ENCODE data around the gene PLCL2. TPM values are rescaled to one million over a fixed set of nuclear protein-coding genes. Genes with fewer than 3 reads are reported as not detected.

Gene PLCL2
- total and polyA plus RNA-seq, 12 donors = 4.5 to 44.0 (median 27.1) TPM

GRCh38 chr3:17065315-17065714 is 180.6 kb downstream of the PLCL2 start:
- Histone ChIP-seq H3K27me3 (no peaks in the 10 kb centered on the region), H3K4me3 (no peak overlapping the region), H3K9me3 (replicated peaks in 1 of 3) (no peaks in the 10 kb centered on the region), H3K27ac (no peak overlapping the region), H3K4me1 (replicated peaks in 1 of 2) (no peaks in the 10 kb centered on the region), H3K36me3 (replicated peaks in 1 of 2) (peaks cover 0 to 6% of the 10 kb centered on the region in 2 donors)
- intact Hi-C loops (cut with DNase I) = no loop called here
- no peak for TF ChIP-seq POLR2A (IDR thresholded peaks at IDR 0.05)
- TF ChIP-seq, protein P1, sequence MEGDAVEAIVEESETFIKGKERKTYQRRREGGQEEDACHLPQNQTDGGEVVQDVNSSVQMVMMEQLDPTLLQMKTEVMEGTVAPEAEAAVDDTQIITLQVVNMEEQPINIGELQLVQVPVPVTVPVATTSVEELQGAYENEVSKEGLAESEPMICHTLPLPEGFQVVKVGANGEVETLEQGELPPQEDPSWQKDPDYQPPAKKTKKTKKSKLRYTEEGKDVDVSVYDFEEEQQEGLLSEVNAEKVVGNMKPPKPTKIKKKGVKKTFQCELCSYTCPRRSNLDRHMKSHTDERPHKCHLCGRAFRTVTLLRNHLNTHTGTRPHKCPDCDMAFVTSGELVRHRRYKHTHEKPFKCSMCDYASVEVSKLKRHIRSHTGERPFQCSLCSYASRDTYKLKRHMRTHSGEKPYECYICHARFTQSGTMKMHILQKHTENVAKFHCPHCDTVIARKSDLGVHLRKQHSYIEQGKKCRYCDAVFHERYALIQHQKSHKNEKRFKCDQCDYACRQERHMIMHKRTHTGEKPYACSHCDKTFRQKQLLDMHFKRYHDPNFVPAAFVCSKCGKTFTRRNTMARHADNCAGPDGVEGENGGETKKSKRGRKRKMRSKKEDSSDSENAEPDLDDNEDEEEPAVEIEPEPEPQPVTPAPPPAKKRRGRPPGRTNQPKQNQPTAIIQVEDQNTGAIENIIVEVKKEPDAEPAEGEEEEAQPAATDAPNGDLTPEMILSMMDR (IDR thresholded peaks at IDR 0.05) = no peak
- DNase-seq = no peak
- WGBS, 4 donors = 95 to 100% (median 98%) methylated on average over 2 of the region's 2 CpGs

DNA sequence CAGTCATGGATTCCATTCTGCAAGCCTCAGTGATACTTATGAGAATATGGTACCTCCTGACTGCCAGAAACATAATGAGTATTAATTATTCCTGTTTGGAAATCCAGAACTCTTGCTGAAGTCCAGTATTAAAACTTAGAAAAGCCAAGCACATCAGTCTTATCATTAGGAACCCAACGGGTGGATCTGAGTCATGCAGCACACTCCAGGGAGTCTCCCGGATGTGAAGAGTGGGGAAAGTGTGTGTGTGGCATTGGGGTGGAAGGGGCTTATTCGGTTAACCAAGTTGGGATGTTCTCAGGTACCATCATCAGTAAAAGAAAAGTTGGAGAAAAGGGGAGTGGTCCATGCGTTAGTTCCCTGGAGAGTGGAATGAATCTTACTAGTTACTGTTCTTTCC is 181.1 kb downstream of the PLCL2 start:
- Histone ChIP-seq H3K27me3 (no peaks in the 10 kb centered on the region), H3K36me3 (replicated peaks in 1 of 2) (peaks cover 0 to 6% of the 10 kb centered on the region in 2 donors), H3K4me3 (no peak overlapping the region), H3K27ac (no peak overlapping the region), H3K9me3 (replicated peaks in 1 of 3) (no peaks in the 10 kb centered on the region), H3K4me1 (replicated peaks in 1 of 2) (no peaks in the 10 kb centered on the region)
- WGBS, 4 donors = 76 to 84% (median 81%) methylated on average over 4 of the region's 4 CpGs
- TF ChIP-seq, protein P1 (IDR thresholded peaks at IDR 0.05) = no peak
- TF ChIP-seq POLR2A (IDR thresholded peaks at IDR 0.05) = no peak
- no peak for DNase-seq
- intact Hi-C loops (cut with DNase I) = no loop called here

- DNase-seq = no peak
Observed at GRCh38 chr3:17069754-17070153, 185.0 kb downstream of the PLCL2 start.

GRCh38 chr3:17070161-17070959 is 185.6 kb downstream of the PLCL2 start:
- H3K4me1 ChIP-seq (replicated peaks in 1 of 2) = no peaks in the 10 kb centered on the region
- peak in 5 of 7 donors; percentile 18 to 58 (median 30) for DNase-seq
- TF ChIP-seq POLR2A (IDR thresholded peaks at IDR 0.05) = no peak
- TF ChIP-seq, protein P1 (IDR thresholded peaks at IDR 0.05) = no peak
- H3K27me3 ChIP-seq = no peaks in the 10 kb centered on the region
- intact Hi-C loops (cut with DNase I) = no loop called here
- peaks cover 0 to 6% of the 10 kb centered on the region in 2 donors for H3K36me3 ChIP-seq (replicated peaks in 1 of 2)
- no peaks in the 10 kb centered on the region for H3K9me3 ChIP-seq (replicated peaks in 1 of 3)
- WGBS, 4 donors = 48 to 60% (median 55%) methylated on average over 5 of the region's 5 CpGs
- no peak overlapping the region for H3K27ac ChIP-seq
- no peak overlapping the region for H3K4me3 ChIP-seq

More at GRCh38 chr3:17069754-17070153, 185.0 kb downstream of the PLCL2 start:
- Histone ChIP-seq H3K4me1 (replicated peaks in 1 of 2) (no peaks in the 10 kb centered on the region), H3K36me3 (replicated peaks in 1 of 2) (peaks cover 0 to 6% of the 10 kb centered on the region in 2 donors), H3K4me3 (no peak overlapping the region), H3K27me3 (no peaks in the 10 kb centered on the region), H3K9me3 (replicated peaks in 1 of 3) (no peaks in the 10 kb centered on the region), H3K27ac (no peak overlapping the region)
- 94 to 96% (median 95%) methylated on average over 4 of the region's 4 CpGs for WGBS, 4 donors
- TF ChIP-seq, protein P1 (IDR thresholded peaks at IDR 0.05) = no peak
- TF ChIP-seq POLR2A (IDR thresholded peaks at IDR 0.05) = no peak
- intact Hi-C loops (cut with DNase I) = no loop called here
